Body of pancreas (tissue), 4 donors: ENCODE results near the gene ASIC2.

ENCODE experiments used
- CTCF ChIP-seq, 7 experiments: fragments of 450-650 bp in 4 of 7; fragments of 200-600 bp in 3 of 7; sonication (generic) in 3 of 7; IDR thresholded peaks; one replicate each; pipeline ENCODE4 v1.5.1; 2016 to 2019; ENCODE audit warnings: antibody characterized with exemption in 7 of 7
- POLR2A ChIP-seq, 3 donors: fragments of 450-650 bp; IDR thresholded peaks; one replicate each; pipeline ENCODE4 v1.6.1; 2016; ENCODE audit warnings: antibody characterized with exemption in 3 of 3, mild to moderate bottlenecking in 2 of 3

GRCh38 chr17:33205552-33205951 is 87.5 kb downstream of the ASIC2 start:
- TF ChIP-seq POLR2A (IDR thresholded peaks at IDR 0.05) (no peak), CTCF (IDR thresholded peaks at IDR 0.05) (no peak)
